ENCODE measurements around the gene AADACL4. TPM values are rescaled to one million over a fixed set of nuclear protein-coding genes. Genes with fewer than 3 reads are reported as not detected.

AADACL4 gene
- total and polyA plus RNA-seq, 2 of the 8 experiments (the other 6 are each of a cell fraction or from before 2014, with no cell fraction given) = 0.08 TPM; not detected in 1

DNA sequence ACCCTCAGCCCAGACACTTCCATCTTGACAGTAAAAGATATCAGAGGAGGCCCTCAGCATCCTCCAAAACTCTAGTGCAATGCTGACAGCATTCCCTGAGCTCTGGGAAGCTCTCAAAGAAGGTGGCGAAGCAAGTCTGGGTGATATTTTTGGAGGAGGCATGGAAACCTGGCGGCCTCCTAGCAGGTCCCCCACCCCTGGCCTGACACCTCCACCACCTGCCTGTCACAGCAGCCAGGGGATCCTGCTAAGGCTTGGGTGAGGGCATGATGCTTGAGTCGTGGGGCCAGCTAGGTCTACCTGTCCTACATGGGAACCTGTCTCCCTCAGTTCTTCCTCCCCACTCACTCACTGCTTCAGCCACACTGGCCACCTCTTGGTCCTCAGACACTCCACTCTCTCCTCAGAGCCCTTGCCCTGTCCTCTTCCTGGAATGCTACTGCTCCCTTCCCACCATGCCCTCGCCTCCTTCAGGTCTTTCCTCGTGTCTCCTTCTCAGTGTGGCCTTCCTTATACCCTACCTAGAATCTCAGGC is 34.3 kb upstream of the AADACL4 start:
- 92% methylated on average over 5 of the region's 5 CpGs; no CpG with 5 or more reads in 1 of the 2 experiments for WGBS, 2 experiments (ENCODE audit: extremely low coverage in 1 of 2, insufficient coverage in 1 of 2, insufficient read length in 1 of 2, insufficient replicate concordance in 2 of 2, low coverage in 1 of 2, low lambda C conversion rate in 2 of 2, missing lambda C conversion rate in 1 of 2)
- H3K79me2 ChIP-seq (ENCODE audit: control insufficient read depth in 1 of 2, insufficient read depth in 2 of 2, low read length in 2 of 2) = peaks cover 19 to 81% of the 10 kb centered on the region in 2 experiments
- H3K56ac ChIP-seq (replicated peaks; ENCODE audit: insufficient read length, low read depth, low read length) = no peak overlapping the region
- FAIRE-seq = no peak
- DNase-seq (ENCODE audit: low read depth in 1 of 2, low spot score in 2 of 2) = no peak
- peaks cover 3 to 45% (median 5%) of the 10 kb centered on the region in 4 experiments; a peak in 6 of 8 replicates for H3K36me3 ChIP-seq (ENCODE audit: control insufficient read depth in 2 of 4, insufficient read depth in 4 of 4, low read length in 3 of 4)
- H3K23me2 ChIP-seq (ENCODE audit: low read depth, low read length) = no peaks in the 10 kb centered on the region
- H3K79me1 ChIP-seq (ENCODE audit: low read depth, low read length) = peaks cover 23% of the 10 kb centered on the region
- peak overlapping the region; percentile 41; the same call in 1 of the 2 replicates for H3K18ac ChIP-seq (ENCODE audit: extremely low read depth, low read length)
- H3K27me3 ChIP-seq (replicated peaks in 1 of 4; ENCODE audit: control insufficient read depth in 3 of 4, extremely low read depth in 1 of 4, insufficient read depth in 3 of 4, low read length in 3 of 4) = no peaks in the 10 kb centered on the region
- H3K9me3 ChIP-seq (ENCODE audit: insufficient read depth in 2 of 2, low read depth in 1 of 2, low read length in 1 of 2) = peaks cover 0 to 2% of the 10 kb centered on the region in 2 experiments; a peak in 1 of 4 replicates
- no peak overlapping the region for H3K4ac ChIP-seq (replicated peaks; ENCODE audit: insufficient read length, low read depth, low read length)
- H3K4me1 ChIP-seq (replicated peaks in 1 of 4; ENCODE audit: control insufficient read depth in 3 of 4, insufficient read depth in 4 of 4, low read length in 3 of 4) = peaks cover 0 to 3% (median 1%) of the 10 kb centered on the region in 4 experiments; a peak in 3 of 7 replicates
- no peak overlapping the region; the same call in 1 of the 2 replicates for H4K8ac ChIP-seq (ENCODE audit: extremely low read depth, insufficient read depth, low read length)
- TF ChIP-seq, protein P1, sequence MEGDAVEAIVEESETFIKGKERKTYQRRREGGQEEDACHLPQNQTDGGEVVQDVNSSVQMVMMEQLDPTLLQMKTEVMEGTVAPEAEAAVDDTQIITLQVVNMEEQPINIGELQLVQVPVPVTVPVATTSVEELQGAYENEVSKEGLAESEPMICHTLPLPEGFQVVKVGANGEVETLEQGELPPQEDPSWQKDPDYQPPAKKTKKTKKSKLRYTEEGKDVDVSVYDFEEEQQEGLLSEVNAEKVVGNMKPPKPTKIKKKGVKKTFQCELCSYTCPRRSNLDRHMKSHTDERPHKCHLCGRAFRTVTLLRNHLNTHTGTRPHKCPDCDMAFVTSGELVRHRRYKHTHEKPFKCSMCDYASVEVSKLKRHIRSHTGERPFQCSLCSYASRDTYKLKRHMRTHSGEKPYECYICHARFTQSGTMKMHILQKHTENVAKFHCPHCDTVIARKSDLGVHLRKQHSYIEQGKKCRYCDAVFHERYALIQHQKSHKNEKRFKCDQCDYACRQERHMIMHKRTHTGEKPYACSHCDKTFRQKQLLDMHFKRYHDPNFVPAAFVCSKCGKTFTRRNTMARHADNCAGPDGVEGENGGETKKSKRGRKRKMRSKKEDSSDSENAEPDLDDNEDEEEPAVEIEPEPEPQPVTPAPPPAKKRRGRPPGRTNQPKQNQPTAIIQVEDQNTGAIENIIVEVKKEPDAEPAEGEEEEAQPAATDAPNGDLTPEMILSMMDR (IDR thresholded peaks at IDR 0.05; ENCODE audit: control extremely low read depth in 1 of 3, insufficient read depth in 1 of 3, low read depth in 1 of 3, low read length in 3 of 3) = no peak
- peak in 1 of 2 experiments; percentile 40; a peak in 1 of 3 replicates for TF ChIP-seq POLR2A (IDR thresholded peaks at IDR 0.05; ENCODE audit: control extremely low read depth in 1 of 2, low read depth in 2 of 2, low read length in 2 of 2)
- H3K4me2 ChIP-seq (ENCODE audit: insufficient read depth in 1 of 2, low read depth in 2 of 2, low read length in 2 of 2) = no peak overlapping the region
- no peak overlapping the region for H4K91ac ChIP-seq (replicated peaks; ENCODE audit: insufficient read length, low read length)
- H2BK12ac ChIP-seq (ENCODE audit: low read depth, low read length) = 0 out of 2 replicates have a peak overlapping the region, but pooled peaks have one; percentile 82
- H4K5ac ChIP-seq (ENCODE audit: insufficient read length, low read depth, low read length) = no peak overlapping the region
- no peak overlapping the region for H2BK120ac ChIP-seq (replicated peaks; ENCODE audit: low read depth, low read length)
- H2BK20ac ChIP-seq (ENCODE audit: low read length) = no peak overlapping the region
- peaks cover 1 to 16% of the 10 kb centered on the region in 2 experiments for H4K20me1 ChIP-seq (replicated peaks in 1 of 2; ENCODE audit: control insufficient read depth in 1 of 2, insufficient read depth in 2 of 2, low read length in 2 of 2)
- peak overlapping the region; percentile 57 for H2BK5ac ChIP-seq (ENCODE audit: low read depth, low read length)
- ChIA-PET CTCF (ENCODE audit: partially characterized antibody) (interaction anchor here (1.4 to 1.7 kb wide), 2 partner anchors 8 to 19 kb away, joined by 4 to 8 read pairs; no protein-coding TSS in a partner anchor), POLR2A (ENCODE audit: partially characterized antibody) (no interaction called here)
- H2AFZ ChIP-seq (ENCODE audit: low read length) = no peak overlapping the region
- H2AK5ac ChIP-seq (ENCODE audit: low read depth, low read length) = peak overlapping the region; percentile 77; the same call in 1 of the 2 replicates
- 0 out of 2 replicates have a peak overlapping the region, but pooled peaks have one; percentile 33 for H2BK15ac ChIP-seq (ENCODE audit: low read length)
- H3K27ac ChIP-seq (ENCODE audit: low read depth, low read length) = no peak overlapping the region
- H3K14ac ChIP-seq (ENCODE audit: insufficient read length) = no peak overlapping the region
- H3K9ac ChIP-seq (replicated peaks in 1 of 4; ENCODE audit: extremely low read depth in 1 of 4, low read depth in 3 of 4, low read length in 3 of 4) = no peak overlapping the region
- no peak overlapping the region for H3K23ac ChIP-seq (ENCODE audit: insufficient read length)
- H3K4me3 ChIP-seq (ENCODE audit: extremely low read depth in 1 of 4, insufficient read depth in 2 of 4, low read depth in 3 of 4, low read length in 4 of 4) = no peak overlapping the region

Measured in H1 (cell line).